ENCODE measurements around the gene PEX26.
A peak's percentile ranks its signal among the peaks of the same experiment; 100 is the strongest.
"Not testable (repeated sequence)": the region's sequence is repeated elsewhere in the genome, so short reads cannot be mapped to it uniquely, and the experiment has no call there.

Gene PEX26

GRCh38 chr22:18077639-18078328 lies at the start of gene PEX26:
Gene PEX26, plus strand, starts transcription at chr22:18077990. Its CDS starts 387 bp downstream, at chr22:18078377.
- DNase-seq: peak; percentile 87 to 91

- no peak for DNase-seq
Observed at GRCh38 chr22:18028817-18029527, 48.8 kb upstream of the PEX26 start.

GRCh38 chr22:18029686-18030267 lies 48.0 kb upstream of the PEX26 start:
- no peak for DNase-seq

DNA sequence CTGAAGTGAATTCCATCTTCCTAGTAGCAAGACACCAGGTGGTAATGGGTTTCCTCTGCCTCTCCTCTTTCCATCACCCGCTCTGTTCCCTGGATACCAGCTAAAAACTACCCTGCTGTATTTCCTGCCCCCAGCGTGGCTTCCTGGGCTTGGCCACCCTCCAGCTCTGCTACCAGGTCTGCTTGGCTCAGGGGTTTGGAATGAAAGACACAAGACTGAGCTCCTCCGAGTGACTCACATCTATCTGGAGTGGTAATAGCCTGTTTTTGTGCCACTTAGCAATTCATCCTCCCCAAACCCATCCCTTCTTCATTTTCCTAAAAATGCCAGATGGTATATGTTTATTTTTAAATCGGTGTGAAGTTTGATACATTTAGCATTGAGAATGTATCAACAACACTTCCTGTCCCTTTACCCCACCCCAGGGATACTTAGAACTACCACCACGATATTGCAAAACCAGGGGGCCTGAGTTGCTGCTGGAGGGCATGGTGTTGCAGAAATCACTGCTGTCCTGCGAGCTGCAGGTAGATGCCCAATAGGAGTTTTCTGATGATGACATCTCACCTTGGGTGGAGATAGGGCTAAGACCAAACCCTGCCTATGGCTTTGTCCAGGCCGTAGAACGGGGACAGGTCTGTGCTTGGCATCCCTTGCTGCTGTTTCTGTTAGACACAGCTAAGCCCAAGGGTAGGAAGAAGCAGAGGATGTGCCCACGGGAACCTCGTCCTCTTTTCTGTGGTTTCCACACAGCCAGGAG lies 45.9 kb upstream of the PEX26 start:
- DNase-seq: no peak

- no peak for DNase-seq
Observed at GRCh38 chr22:18032455-18033101, 45.2 kb upstream of the PEX26 start.

GRCh38 chr22:18033204-18033998 lies 44.4 kb upstream of the PEX26 start:
- no peak for DNase-seq

DNA sequence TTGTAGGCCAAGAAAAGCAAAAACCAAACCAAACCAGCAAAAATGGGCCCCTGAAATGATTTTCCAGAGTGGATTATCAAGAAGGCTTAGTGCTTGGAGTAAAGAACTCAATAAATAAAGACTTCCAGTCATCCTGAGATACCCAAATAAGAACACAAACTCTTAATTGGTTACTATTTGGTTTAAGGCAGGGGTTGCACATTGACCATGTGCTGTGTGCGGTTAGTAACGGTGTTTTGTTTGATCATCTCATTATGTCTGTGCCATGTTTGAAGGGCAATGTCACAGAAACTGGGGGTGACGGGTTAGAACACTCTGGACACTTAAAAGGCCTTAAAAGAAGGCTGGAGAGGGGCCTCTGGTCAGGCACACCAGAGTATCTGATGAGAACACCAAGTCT lies 43.7 kb upstream of the PEX26 start:
- DNase-seq: no peak

GRCh38 chr22:18035751-18036150 lies 42.0 kb upstream of the PEX26 start:
- no peak for DNase-seq

DNA sequence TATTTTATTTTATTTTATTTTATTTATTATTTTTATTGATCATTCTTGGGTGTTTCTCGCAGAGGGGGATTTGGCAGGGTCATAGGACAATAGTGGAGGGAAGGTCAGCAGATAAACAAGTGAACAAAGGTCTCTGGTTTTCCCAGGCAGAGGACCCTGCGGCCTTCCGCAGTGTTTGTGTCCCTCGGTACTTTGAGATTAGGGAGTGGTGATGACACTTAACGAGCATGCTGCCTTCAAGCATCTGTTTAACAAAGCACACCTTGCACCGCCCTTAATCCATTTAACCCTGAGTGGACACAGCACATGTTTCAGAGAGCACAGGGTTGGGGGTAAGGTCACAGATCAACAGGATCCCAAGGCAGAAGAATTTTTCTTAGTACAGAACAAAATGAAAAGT lies 36.9 kb upstream of the PEX26 start:
- not testable (repeated sequence) for DNase-seq

DNA sequence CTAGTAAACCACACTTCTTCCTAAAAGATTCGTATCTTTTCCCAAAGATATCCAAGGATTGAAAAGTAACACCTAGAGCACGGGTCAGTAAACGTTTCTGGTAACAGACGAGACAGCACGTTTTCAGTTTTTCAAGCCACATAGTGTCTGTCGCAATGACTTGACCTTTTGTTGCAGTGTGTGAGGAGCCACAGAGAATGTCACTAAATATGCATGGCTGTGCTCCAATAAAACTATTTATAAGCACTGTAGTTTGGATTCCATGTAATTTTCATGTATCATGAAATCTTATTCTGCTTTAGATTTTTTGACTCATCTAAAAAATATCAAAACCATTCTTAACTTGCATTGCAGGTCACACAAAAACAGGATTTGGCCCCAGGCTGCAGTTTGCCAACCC lies 35.1 kb upstream of the PEX26 start:
- DNase-seq: no peak

GRCh38 chr22:18044548-18045271 lies 33.1 kb upstream of the PEX26 start:
- DNase-seq: no peak

DNA sequence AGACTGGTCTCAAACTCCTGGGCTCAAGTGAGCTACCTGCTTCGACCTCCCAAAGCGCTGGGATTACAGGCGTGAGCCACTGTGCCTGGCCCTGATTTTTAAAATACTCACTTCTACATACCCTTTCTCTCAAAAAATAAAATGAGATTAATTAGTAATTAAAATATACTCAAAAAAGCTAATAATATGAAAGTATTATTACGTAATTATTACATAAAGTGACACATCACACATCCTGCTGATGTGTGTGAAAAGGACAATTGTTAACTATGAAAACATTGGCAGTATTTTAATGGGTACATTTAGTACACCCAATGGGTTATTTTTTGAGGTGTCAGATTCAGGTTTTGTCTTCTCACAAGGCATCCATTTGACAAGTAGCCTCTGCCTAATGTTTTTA lies 32.0 kb upstream of the PEX26 start:
- DNase-seq: no peak

DNA sequence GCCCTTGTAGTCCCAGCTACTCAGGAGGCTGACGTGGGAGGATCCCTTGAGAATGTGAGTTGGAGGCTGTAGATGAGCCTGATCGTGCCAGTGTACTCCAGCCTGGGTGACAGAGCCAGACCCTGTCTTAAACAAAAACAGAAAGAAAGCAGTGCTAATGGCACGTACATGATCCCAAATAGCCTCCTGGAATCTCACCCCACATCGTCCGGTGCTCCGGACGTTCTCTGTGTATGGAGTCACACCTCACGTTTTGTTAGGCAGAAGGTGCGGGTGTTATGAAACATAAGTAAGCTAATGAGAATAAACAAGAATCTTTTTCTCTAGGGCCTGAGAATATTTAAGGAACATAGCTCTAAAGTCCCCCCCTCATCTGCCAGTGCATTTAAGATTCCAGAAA lies 29.7 kb upstream of the PEX26 start:
- no peak for DNase-seq

DNA sequence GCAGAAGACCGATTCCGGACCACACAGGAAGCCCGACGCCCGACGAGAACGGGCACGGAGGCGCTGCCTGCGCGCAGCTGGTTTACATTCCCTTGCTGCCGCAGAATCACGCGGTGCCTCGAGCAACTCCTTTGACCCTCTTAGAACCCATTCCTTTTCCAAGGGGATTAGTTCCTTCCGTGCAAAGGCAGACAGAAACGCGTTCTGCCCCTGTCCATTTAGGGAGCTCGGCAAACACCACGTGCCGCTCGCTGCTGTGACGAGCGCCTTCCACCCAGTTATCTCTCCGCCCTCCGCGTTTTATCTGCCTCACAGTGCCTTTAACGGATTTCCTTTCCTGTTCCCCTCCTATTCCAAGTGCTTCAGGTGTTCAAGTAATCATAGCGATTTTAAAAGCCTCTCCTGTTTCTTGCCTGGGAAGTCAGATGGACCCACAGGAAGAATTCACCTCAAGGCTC lies 29.3 kb upstream of the PEX26 start:
- DNase-seq: no peak

GRCh38 chr22:18050065-18050464 lies 27.7 kb upstream of the PEX26 start:
- no peak for DNase-seq

- not testable (repeated sequence) for DNase-seq
Observed at GRCh38 chr22:18051113-18051512, 26.7 kb upstream of the PEX26 start.

GRCh38 chr22:18053216-18053946 lies 24.4 kb upstream of the PEX26 start:
- DNase-seq: not testable (repeated sequence)

DNA sequence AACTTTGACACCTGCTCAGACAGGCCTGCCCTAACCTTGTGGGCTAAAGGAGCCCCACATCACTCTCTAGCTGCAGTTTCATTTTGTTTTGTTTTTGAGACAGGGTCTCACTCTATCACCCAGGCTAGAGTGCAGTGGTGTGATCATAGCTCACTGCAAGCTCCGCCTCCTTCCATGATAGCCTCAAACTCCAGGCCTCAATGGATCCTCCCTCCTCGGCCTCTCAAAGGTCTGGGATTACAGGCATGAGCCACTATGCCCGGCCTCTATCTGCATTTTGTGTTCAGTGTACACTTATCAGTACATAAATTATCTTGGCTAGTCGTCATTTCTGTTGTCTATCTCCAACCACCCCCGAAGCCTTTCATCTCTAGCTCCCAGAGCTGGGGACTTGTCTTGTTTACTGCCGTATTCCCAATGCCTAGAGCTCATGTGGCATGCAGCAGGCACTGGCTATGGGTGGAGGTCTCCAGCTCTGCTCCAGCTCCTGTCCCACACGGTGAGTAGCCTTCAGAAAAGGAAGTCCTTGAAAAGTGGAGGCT lies 22.1 kb upstream of the PEX26 start:
- DNase-seq: no peak

DNA sequence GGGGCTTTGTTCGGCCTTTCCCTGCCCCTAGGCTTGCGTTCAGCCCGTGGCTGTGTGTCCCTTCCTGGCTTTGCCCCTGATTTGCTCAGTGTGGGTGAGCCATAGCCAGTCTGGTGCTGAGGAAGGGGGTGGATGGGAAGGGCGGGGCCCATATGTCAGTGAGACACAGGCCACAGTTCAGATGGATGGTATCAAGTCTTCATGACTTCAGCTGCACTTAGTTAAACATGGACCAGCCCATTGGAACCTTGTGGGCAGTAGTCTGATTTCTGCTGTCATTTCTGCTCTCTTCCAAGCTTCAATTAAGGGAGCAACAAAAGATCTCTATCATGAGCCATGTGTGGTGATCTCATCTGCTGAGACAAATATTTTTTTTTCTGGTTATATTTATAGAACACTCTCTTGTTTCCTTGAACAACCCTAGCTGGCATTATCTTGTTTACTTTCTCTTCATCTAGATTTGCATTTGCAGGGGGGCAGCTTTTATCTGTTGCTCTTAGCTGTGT lies 21.6 kb upstream of the PEX26 start:
- no peak for DNase-seq
